ENCODE data around the gene CACTIN.
A peak's percentile ranks its signal among the peaks of the same experiment; 100 is the strongest.

DNA sequence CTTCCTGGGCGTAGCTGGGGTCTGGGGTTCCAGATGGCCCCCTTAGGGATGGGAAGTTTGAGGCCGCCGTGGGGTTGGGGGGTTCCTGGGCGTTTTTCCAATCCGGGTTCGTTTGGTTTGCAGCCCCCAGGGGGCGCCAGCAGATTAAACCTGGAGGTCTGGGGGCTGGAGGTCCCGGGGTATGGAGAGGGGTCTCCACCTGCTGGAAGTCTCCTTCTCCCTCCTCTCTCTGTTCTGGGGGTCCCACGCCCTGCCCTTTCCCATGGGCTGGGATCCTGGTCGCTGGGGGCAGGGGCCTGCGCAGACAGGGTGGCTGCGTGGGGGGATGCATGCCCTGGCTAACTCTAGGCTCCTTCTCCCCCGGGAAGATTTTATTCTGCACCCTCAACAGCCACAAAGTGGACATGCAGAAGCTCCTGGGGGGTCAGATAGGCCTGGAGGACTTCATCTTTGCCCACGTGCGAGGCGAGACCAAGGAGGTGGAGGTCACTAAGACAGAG is 40.4 kb downstream of the CACTIN start:
- TF ChIP-seq GABPA (IDR thresholded peaks at IDR 0.05; ENCODE audit: low read depth), result no peak
- TF ChIP-seq, protein P1, sequence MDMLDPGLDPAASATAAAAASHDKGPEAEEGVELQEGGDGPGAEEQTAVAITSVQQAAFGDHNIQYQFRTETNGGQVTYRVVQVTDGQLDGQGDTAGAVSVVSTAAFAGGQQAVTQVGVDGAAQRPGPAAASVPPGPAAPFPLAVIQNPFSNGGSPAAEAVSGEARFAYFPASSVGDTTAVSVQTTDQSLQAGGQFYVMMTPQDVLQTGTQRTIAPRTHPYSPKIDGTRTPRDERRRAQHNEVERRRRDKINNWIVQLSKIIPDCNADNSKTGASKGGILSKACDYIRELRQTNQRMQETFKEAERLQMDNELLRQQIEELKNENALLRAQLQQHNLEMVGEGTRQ (IDR thresholded peaks at IDR 0.05; ENCODE audit: borderline replicate concordance, low read depth, low read length), result no peak
- TF ChIP-seq, protein P2, sequence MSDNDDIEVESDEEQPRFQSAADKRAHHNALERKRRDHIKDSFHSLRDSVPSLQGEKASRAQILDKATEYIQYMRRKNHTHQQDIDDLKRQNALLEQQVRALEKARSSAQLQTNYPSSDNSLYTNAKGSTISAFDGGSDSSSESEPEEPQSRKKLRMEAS (IDR thresholded peaks at IDR 0.05; ENCODE audit: low read depth), result no peak
- TF ChIP-seq, protein P3, sequence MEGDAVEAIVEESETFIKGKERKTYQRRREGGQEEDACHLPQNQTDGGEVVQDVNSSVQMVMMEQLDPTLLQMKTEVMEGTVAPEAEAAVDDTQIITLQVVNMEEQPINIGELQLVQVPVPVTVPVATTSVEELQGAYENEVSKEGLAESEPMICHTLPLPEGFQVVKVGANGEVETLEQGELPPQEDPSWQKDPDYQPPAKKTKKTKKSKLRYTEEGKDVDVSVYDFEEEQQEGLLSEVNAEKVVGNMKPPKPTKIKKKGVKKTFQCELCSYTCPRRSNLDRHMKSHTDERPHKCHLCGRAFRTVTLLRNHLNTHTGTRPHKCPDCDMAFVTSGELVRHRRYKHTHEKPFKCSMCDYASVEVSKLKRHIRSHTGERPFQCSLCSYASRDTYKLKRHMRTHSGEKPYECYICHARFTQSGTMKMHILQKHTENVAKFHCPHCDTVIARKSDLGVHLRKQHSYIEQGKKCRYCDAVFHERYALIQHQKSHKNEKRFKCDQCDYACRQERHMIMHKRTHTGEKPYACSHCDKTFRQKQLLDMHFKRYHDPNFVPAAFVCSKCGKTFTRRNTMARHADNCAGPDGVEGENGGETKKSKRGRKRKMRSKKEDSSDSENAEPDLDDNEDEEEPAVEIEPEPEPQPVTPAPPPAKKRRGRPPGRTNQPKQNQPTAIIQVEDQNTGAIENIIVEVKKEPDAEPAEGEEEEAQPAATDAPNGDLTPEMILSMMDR (IDR thresholded peaks at IDR 0.05), result peak; percentile 71
- TF ChIP-seq FOXM1 (IDR thresholded peaks at IDR 0.05; ENCODE audit: low read depth), result no peak
